Rectal smooth muscle tissue (tissue), 1 donor: Measurements from ENCODE around the gene KCNMB1.

Source experiments
- H3K27ac ChIP-seq: one replicate; pipeline ENCODE4 v1.7.0; 2013; ENCODE audit warnings: low read depth, low read length, inconsistent platforms
- H3K27me3 ChIP-seq: one replicate; pipeline ENCODE4 v1.7.0; 2013; ENCODE audit warnings: low read length; ENCODE audit not compliant: control insufficient read depth, insufficient read depth
- H3K36me3 ChIP-seq: one replicate; pipeline ENCODE4 v1.7.0; 2013; ENCODE audit warnings: low read length; ENCODE audit not compliant: control insufficient read depth, insufficient read depth
- H3K4me1 ChIP-seq: one replicate; pipeline ENCODE4 v1.7.0; 2013; ENCODE audit warnings: low read length; ENCODE audit not compliant: control insufficient read depth, insufficient read depth
- H3K4me3 ChIP-seq: one replicate; pipeline ENCODE4 v1.7.0; 2013; ENCODE audit warnings: low read length
- H3K9ac ChIP-seq: one replicate; pipeline ENCODE4 v1.7.0; 2013; ENCODE audit warnings: low read length

KCNMB1 gene

GRCh38 chr5:170365831-170366230 is 23.3 kb downstream of the KCNMB1 start:
- H3K36me3 ChIP-seq, result no peaks in the 10 kb centered on the region
- H3K4me1 ChIP-seq, result no peaks in the 10 kb centered on the region
- no peaks in the 10 kb centered on the region for H3K27me3 ChIP-seq
- no peak overlapping the region for H3K27ac ChIP-seq
- no peak overlapping the region for H3K9ac ChIP-seq
- H3K4me3 ChIP-seq, result no peak overlapping the region

GRCh38 chr5:170365011-170365410 is 24.2 kb downstream of the KCNMB1 start:
- Histone ChIP-seq H3K4me3 (no peak overlapping the region), H3K9ac (no peak overlapping the region), H3K4me1 (no peaks in the 10 kb centered on the region), H3K27me3 (no peaks in the 10 kb centered on the region), H3K27ac (no peak overlapping the region), H3K36me3 (no peaks in the 10 kb centered on the region)

GRCh38 chr5:170363671-170364070 is 25.5 kb downstream of the KCNMB1 start:
- Histone ChIP-seq H3K36me3 (no peaks in the 10 kb centered on the region), H3K27ac (no peak overlapping the region), H3K9ac (no peak overlapping the region), H3K27me3 (no peaks in the 10 kb centered on the region), H3K4me3 (no peak overlapping the region), H3K4me1 (peaks cover 4% of the 10 kb centered on the region)

- H3K27me3 ChIP-seq, result no peaks in the 10 kb centered on the region
- H3K27ac ChIP-seq, result peak overlapping the region; percentile 33
- H3K4me3 ChIP-seq, result no peak overlapping the region
- H3K4me1 ChIP-seq, result peaks cover 8% of the 10 kb centered on the region
- no peak overlapping the region for H3K9ac ChIP-seq
- H3K36me3 ChIP-seq, result no peaks in the 10 kb centered on the region
Observed at GRCh38 chr5:170362656-170363055, 26.5 kb downstream of the KCNMB1 start.

GRCh38 chr5:170362102-170362501 is 27.1 kb downstream of the KCNMB1 start:
- Histone ChIP-seq H3K9ac (no peak overlapping the region), H3K27me3 (no peaks in the 10 kb centered on the region), H3K4me1 (peaks cover 8% of the 10 kb centered on the region), H3K4me3 (no peak overlapping the region), H3K27ac (peak overlapping the region; percentile 33), H3K36me3 (no peaks in the 10 kb centered on the region)

GRCh38 chr5:170361616-170362015 is 27.6 kb downstream of the KCNMB1 start:
- Histone ChIP-seq H3K27me3 (no peaks in the 10 kb centered on the region), H3K9ac (no peak overlapping the region), H3K27ac (peak overlapping the region; percentile 57), H3K36me3 (no peaks in the 10 kb centered on the region), H3K4me3 (no peak overlapping the region), H3K4me1 (peaks cover 8% of the 10 kb centered on the region)

- H3K4me3 ChIP-seq, result no peak overlapping the region
- H3K36me3 ChIP-seq, result no peaks in the 10 kb centered on the region
- peaks cover 8% of the 10 kb centered on the region for H3K4me1 ChIP-seq
- peak overlapping the region; percentile 57 for H3K27ac ChIP-seq
- H3K9ac ChIP-seq, result no peak overlapping the region
- no peaks in the 10 kb centered on the region for H3K27me3 ChIP-seq
Observed at GRCh38 chr5:170361116-170361515, 28.1 kb downstream of the KCNMB1 start.

GRCh38 chr5:170360709-170361108 is 28.5 kb downstream of the KCNMB1 start:
- Histone ChIP-seq H3K9ac (no peak overlapping the region), H3K27me3 (no peaks in the 10 kb centered on the region), H3K36me3 (no peaks in the 10 kb centered on the region), H3K4me3 (no peak overlapping the region), H3K4me1 (peaks cover 10% of the 10 kb centered on the region), H3K27ac (peak overlapping the region; percentile 57)

GRCh38 chr5:170357955-170358444 is 31.2 kb downstream of the KCNMB1 start:
- no peak overlapping the region for H3K4me3 ChIP-seq
- H3K4me1 ChIP-seq, result peaks cover 24% of the 10 kb centered on the region
- H3K9ac ChIP-seq, result no peak overlapping the region
- no peaks in the 10 kb centered on the region for H3K27me3 ChIP-seq
- no peaks in the 10 kb centered on the region for H3K36me3 ChIP-seq
- peak overlapping the region; percentile 24 for H3K27ac ChIP-seq

- Histone ChIP-seq H3K36me3 (no peaks in the 10 kb centered on the region), H3K4me1 (peaks cover 24% of the 10 kb centered on the region), H3K27ac (no peak overlapping the region), H3K4me3 (no peak overlapping the region), H3K27me3 (no peaks in the 10 kb centered on the region), H3K9ac (no peak overlapping the region)
Observed at GRCh38 chr5:170355601-170356098, 33.5 kb downstream of the KCNMB1 start.

- H3K9ac ChIP-seq, result no peak overlapping the region
Observed at GRCh38 chr5:170353961-170354360, 35.2 kb downstream of the KCNMB1 start.

GRCh38 chr5:170353011-170353761 is 36.0 kb downstream of the KCNMB1 start:
- Histone ChIP-seq H3K9ac (no peak overlapping the region), H3K4me1 (peaks cover 17% of the 10 kb centered on the region), H3K36me3 (no peaks in the 10 kb centered on the region), H3K27me3 (no peaks in the 10 kb centered on the region), H3K27ac (peak overlapping the region; percentile 53), H3K4me3 (peak overlapping the region; percentile 14)

More at GRCh38 chr5:170353961-170354360, 35.2 kb downstream of the KCNMB1 start:
- Histone ChIP-seq H3K27me3 (no peaks in the 10 kb centered on the region), H3K27ac (peak overlapping the region; percentile 53), H3K4me3 (peak overlapping the region; percentile 14), H3K4me1 (peaks cover 23% of the 10 kb centered on the region), H3K36me3 (no peaks in the 10 kb centered on the region)

- Histone ChIP-seq H3K36me3 (no peaks in the 10 kb centered on the region), H3K4me3 (no peak overlapping the region), H3K4me1 (no peaks in the 10 kb centered on the region), H3K27me3 (no peaks in the 10 kb centered on the region), H3K27ac (no peak overlapping the region), H3K9ac (no peak overlapping the region)
Observed at GRCh38 chr5:170348137-170348633, 41.0 kb downstream of the KCNMB1 start.
